Superior temporal gyrus (tissue), 1 donor: Measurements from ENCODE around the gene AKAP12.
"Not testable (repeated sequence)": the region's sequence is repeated elsewhere in the genome, so short reads cannot be mapped to it uniquely, and the experiment has no call there.

Source experiments
- DNase-seq: peaks from one replicate; pipeline ENCODE4 v3.0.0-alpha.2; 2016; ENCODE audit errors: extremely low spot score

AKAP12 gene

GRCh38 chr6:151379933-151380847 lies 140.4 kb downstream of the AKAP12 start:
- no peak for DNase-seq

- DNase-seq = no peak
These were observed 141.1 kb downstream of the AKAP12 start for GRCh38 chr6:151380848-151381205.

- no peak for DNase-seq
These were observed 142.0 kb downstream of the AKAP12 start for GRCh38 chr6:151381722-151382121.

- DNase-seq = not testable (repeated sequence)
These were observed 142.9 kb downstream of the AKAP12 start for GRCh38 chr6:151382631-151383030.

GRCh38 chr6:151384151-151384550 lies 144.4 kb downstream of the AKAP12 start:
- no peak for DNase-seq

GRCh38 chr6:151385177-151385576 lies 145.4 kb downstream of the AKAP12 start:
- no peak for DNase-seq

GRCh38 chr6:151387175-151387970 lies 147.6 kb downstream of the AKAP12 start:
- DNase-seq = no peak

- DNase-seq = no peak
These were observed 148.5 kb downstream of the AKAP12 start for GRCh38 chr6:151388236-151388635.

- no peak for DNase-seq
These were observed 149.3 kb downstream of the AKAP12 start for GRCh38 chr6:151388997-151389617.

- DNase-seq = peak; percentile 80
These were observed 150.0 kb downstream of the AKAP12 start for GRCh38 chr6:151389618-151390275.

- DNase-seq = peak; percentile 96
These were observed 150.6 kb downstream of the AKAP12 start for GRCh38 chr6:151390276-151390850.

- no peak for DNase-seq
These were observed 151.2 kb downstream of the AKAP12 start for GRCh38 chr6:151390851-151391470.

GRCh38 chr6:151391471-151392413 lies 152.0 kb downstream of the AKAP12 start, which contains the start of gene ZBTB2:
TSS of gene ZBTB2 (minus strand) at chr6:151391559. CDS start at chr6:151373637, 17,922 bp downstream.
- DNase-seq = peak; percentile 71

- DNase-seq = no peak
These were observed 152.7 kb downstream of the AKAP12 start for GRCh38 chr6:151392427-151392826.

GRCh38 chr6:151393410-151393809 lies 153.6 kb downstream of the AKAP12 start:
- no peak for DNase-seq

GRCh38 chr6:151399679-151400078 lies 159.9 kb downstream of the AKAP12 start:
- DNase-seq = no peak

GRCh38 chr6:151400473-151400872 lies 160.7 kb downstream of the AKAP12 start:
- DNase-seq = no peak

GRCh38 chr6:151402228-151402627 lies 162.5 kb downstream of the AKAP12 start:
- no peak for DNase-seq

GRCh38 chr6:151403919-151404308 lies 164.1 kb downstream of the AKAP12 start:
- no peak for DNase-seq
